Measurements from ENCODE around the gene CTSE.

The CTSE gene

DNA sequence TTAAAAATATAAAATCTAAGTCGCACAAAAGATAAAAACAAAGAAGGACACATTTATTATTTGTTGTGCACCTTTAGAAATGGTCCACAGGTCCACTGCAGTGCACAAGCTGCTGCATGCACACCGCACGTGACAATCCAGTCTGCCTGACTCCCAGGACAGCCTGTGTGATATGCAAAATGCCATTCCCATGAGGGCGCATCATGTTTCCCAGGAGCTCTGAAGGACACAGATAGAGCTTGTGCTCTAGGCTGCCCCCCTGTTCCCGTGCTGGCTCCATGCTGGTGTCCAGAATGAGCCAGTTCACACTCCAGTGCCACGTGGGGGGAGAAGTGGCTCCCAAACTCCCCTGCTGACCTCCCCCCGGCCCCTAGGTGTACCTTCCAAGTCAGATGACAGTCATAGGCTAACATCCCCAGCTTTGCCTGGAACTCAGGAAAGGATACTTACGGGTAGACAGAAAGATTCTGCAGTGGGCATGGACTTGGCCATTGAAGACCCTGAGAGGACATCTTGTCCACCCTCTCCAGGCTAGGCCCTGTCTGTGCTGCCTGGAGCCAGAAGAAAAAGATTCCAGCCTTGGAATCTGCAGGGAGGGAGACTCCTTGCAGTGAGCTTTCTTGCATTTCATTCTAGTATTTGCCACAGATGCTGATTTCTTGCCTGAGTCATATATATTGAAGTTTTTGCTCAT is 46.8 kb downstream of the CTSE start:
- H3K27me3 Mint-ChIP-seq = no peaks in the 10 kb centered on the region
- no peak for ATAC-seq (replicated peaks; ENCODE audit: extremely low read depth, poor library complexity, severe bottlenecking)
- H3K36me3 Mint-ChIP-seq (ENCODE audit: insufficient read depth) = peaks cover 3% of the 10 kb centered on the region
- no peak for DNase-seq (ENCODE audit: low spot score in 2 of 2)
- no peaks in the 10 kb centered on the region for H3K4me1 Mint-ChIP-seq
- no peak overlapping the region for H3K4me3 Mint-ChIP-seq
- H3K9me3 Mint-ChIP-seq = no peaks in the 10 kb centered on the region
- H3K27ac Mint-ChIP-seq (ENCODE audit: low read depth) = no peak overlapping the region

DNA sequence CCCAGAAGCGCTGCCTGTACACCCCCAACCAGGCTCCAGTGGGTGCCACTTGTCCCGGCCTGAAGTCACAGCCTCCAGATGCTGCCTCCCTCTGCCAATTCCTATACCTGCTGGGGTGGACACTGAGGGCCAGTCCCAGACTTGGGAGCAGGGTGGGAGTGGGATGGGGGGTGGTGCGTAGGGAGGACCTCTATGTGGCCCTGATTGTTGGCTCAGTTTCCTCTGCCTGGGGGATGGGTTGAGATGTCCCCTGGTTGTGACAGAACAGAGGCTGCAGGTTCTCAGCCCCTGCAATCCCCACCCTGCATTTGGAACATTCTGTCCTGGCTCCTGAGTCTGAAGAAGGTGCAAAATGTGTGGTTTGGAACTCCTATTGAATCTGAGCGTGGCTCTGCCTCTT is 47.7 kb downstream of the CTSE start:
- Mint-ChIP-seq H3K4me1 (no peaks in the 10 kb centered on the region), H3K27ac (ENCODE audit: low read depth) (no peak overlapping the region), H3K4me3 (no peak overlapping the region), H3K27me3 (no peaks in the 10 kb centered on the region), H3K36me3 (ENCODE audit: insufficient read depth) (peaks cover 3% of the 10 kb centered on the region), H3K9me3 (no peaks in the 10 kb centered on the region)
- DNase-seq (ENCODE audit: low spot score in 2 of 2) (no peak), ATAC-seq (replicated peaks; ENCODE audit: extremely low read depth, poor library complexity, severe bottlenecking) (no peak)

DNA sequence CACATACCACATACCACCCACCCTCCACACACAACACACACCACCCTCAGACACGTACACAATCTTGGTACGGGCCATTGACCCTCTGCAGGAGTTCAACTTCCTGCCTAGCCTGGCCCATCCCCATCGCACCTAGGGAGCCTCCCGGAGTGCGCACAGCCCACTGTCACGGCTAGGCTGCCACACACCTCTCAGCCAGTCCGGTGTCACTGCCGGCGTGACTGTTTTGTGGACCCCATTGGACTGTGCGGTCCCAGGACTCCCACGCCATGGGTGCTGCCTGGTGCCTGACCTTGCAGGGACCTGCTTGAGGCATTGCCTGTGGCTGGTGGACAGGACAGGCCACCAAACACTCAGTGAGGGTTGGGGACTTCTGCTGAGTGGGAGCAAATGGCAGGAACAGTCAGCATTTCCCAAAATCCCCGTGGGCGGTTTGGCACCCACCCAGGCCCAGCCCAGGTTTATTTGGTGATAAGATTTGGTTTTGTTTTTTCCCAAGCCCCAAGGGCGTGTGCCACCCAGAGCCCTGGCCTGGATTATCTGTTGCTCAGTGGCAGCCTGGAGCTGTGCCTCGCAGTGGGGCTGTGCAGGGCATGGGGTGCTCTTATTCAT is 48.2 kb downstream of the CTSE start:
- Mint-ChIP-seq H3K4me1 (no peaks in the 10 kb centered on the region), H3K9me3 (no peaks in the 10 kb centered on the region), H3K4me3 (no peak overlapping the region), H3K36me3 (ENCODE audit: insufficient read depth) (peaks cover 3% of the 10 kb centered on the region), H3K27ac (ENCODE audit: low read depth) (no peak overlapping the region), H3K27me3 (no peaks in the 10 kb centered on the region)
- DNase-seq (ENCODE audit: low spot score in 2 of 2) (no peak), ATAC-seq (replicated peaks; ENCODE audit: extremely low read depth, poor library complexity, severe bottlenecking) (no peak)

DNA sequence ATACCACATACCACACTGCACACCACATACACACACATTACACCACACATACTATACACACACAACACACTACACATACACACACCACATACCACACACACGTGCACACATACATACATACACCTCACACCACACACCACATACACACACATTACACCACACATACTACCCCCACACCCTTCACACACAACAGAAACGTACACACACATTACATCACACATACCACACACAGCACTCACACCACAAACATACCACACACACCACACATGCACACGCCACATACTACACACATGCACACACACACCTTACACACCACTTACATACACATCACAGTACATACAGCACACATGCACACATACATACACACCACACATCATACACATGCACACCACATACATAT is 49.0 kb downstream of the CTSE start:
- H3K36me3 Mint-ChIP-seq (ENCODE audit: insufficient read depth) = peaks cover 3% of the 10 kb centered on the region
- no peaks in the 10 kb centered on the region for H3K27me3 Mint-ChIP-seq
- H3K4me1 Mint-ChIP-seq = no peaks in the 10 kb centered on the region
- H3K4me3 Mint-ChIP-seq = no peak overlapping the region
- no peaks in the 10 kb centered on the region for H3K9me3 Mint-ChIP-seq
- H3K27ac Mint-ChIP-seq (ENCODE audit: low read depth) = no peak overlapping the region
- ATAC-seq (replicated peaks; ENCODE audit: extremely low read depth, poor library complexity, severe bottlenecking) (no peak), DNase-seq (ENCODE audit: low spot score in 2 of 2) (no peak)

DNA sequence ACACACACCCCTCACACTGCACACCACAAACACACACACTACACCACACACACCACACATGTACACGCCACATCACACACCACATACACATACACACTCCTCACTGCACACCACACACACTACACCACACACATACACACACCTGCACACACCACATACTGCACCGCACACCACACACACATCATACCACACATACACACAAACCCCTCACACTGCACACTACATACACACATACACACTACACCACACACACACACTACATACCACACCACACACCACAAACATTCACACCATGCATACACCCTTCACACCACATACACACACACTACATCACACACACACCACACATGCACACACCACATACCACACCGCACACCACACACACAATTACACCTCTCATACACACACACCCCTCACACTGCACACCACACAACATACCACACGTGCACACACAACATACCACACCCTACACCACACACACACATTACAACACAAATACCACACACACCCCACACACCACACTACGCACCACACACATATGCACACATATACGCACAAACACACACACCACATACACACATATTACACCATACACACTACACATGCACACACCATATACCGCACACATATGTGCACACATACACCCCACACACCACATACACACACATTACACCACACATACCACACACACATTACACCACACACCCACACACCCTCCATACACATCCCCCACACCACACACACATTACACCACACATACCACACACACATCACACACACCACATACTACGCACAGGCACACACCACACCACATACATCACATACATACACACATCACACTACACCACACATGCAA is 50.1 kb downstream of the CTSE start:
- no peak for DNase-seq (ENCODE audit: low spot score in 2 of 2)
- Mint-ChIP-seq H3K4me1 (no peaks in the 10 kb centered on the region), H3K4me3 (no peak overlapping the region), H3K36me3 (ENCODE audit: insufficient read depth) (peaks cover 3% of the 10 kb centered on the region), H3K27ac (ENCODE audit: low read depth) (no peak overlapping the region), H3K27me3 (no peaks in the 10 kb centered on the region), H3K9me3 (no peaks in the 10 kb centered on the region)
- ATAC-seq (replicated peaks; ENCODE audit: extremely low read depth, poor library complexity, severe bottlenecking) = no peak

DNA sequence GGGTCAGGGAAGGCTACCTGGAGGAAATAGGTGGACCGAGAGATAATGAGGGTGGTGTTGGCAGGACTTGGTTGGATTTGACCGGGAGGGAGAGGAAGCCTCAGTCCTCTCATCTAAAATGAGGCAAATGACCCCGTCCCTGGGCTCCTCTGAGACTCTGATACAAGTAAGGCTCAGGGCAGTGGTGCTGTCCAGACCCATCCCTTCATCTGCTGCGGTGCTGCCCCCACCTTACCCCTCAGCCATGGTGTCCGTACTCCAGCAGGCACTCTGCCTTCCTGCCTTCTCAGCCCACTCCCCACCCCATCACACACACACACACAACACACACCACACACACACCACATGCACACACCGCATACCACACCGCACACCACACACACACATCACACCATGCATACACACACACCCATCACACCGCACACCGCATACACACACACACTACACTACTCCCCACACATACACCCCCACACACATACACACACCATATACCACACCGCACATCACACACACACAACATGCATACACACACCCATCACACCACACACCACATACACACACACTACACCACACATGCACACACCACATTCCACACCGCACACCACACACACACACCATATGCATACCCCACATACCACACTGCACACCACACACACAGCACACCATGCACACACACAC is 51.1 kb downstream of the CTSE start:
- no peak overlapping the region for H3K27ac Mint-ChIP-seq (ENCODE audit: low read depth)
- ATAC-seq (replicated peaks; ENCODE audit: extremely low read depth, poor library complexity, severe bottlenecking) = no peak

DNA sequence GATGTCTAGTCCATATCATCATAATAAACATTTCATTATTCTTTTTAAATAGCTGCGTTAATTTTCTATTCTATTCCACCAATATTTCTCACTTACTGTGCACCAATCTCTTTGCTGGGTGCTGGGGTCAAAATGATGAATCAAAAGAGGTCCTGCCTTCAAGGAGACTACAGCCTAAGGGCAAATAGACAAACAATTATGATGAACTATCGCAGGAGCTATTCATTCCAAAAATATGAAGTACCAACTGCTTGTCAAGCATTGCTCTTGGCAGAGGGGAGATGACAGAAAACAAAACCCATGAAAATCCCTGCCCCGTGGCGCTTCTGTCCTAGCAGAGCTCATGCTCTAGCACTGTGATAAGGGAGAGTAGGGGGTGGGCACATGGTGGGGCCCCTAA is 51.6 kb downstream of the CTSE start:
- Mint-ChIP-seq H3K9me3 (no peaks in the 10 kb centered on the region), H3K27ac (ENCODE audit: low read depth) (no peak overlapping the region), H3K27me3 (no peaks in the 10 kb centered on the region), H3K36me3 (ENCODE audit: insufficient read depth) (peaks cover 3% of the 10 kb centered on the region), H3K4me3 (no peak overlapping the region), H3K4me1 (no peaks in the 10 kb centered on the region)
- ATAC-seq (replicated peaks; ENCODE audit: extremely low read depth, poor library complexity, severe bottlenecking) = no peak
- DNase-seq (ENCODE audit: low spot score in 2 of 2) = no peak

More for the DNA sequence above, 51.1 kb downstream of the CTSE start:
- no peak for DNase-seq (ENCODE audit: low spot score in 2 of 2)
- Mint-ChIP-seq H3K36me3 (ENCODE audit: insufficient read depth) (peaks cover 3% of the 10 kb centered on the region), H3K27me3 (no peaks in the 10 kb centered on the region), H3K9me3 (no peaks in the 10 kb centered on the region), H3K4me3 (no peak overlapping the region), H3K4me1 (no peaks in the 10 kb centered on the region)

DNA sequence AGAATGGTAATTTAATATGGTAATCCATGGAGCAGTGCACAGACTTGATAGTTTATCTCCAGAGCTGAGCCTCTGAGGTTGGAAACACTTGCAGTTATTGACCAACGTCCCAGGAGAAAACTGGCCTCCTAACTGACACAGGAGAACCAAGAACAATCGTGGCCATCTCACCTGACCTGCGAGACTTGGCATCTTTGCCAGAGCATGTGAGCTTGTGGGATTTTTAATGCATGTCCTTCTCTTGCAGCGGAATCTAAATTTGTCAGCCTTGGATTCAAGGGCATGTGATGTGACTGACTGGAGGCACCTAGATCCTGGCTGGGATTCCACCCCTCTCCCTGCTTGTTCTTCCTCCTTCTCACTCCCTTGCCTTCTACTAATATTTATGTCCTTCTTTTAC is 52.6 kb downstream of the CTSE start:
- ATAC-seq (replicated peaks; ENCODE audit: extremely low read depth, poor library complexity, severe bottlenecking) (no peak), DNase-seq (ENCODE audit: low spot score in 2 of 2) (no peak)
- Mint-ChIP-seq H3K27ac (ENCODE audit: low read depth) (no peak overlapping the region), H3K27me3 (no peaks in the 10 kb centered on the region), H3K36me3 (ENCODE audit: insufficient read depth) (peaks cover 1% of the 10 kb centered on the region), H3K9me3 (no peaks in the 10 kb centered on the region), H3K4me1 (no peaks in the 10 kb centered on the region), H3K4me3 (no peak overlapping the region)

DNA sequence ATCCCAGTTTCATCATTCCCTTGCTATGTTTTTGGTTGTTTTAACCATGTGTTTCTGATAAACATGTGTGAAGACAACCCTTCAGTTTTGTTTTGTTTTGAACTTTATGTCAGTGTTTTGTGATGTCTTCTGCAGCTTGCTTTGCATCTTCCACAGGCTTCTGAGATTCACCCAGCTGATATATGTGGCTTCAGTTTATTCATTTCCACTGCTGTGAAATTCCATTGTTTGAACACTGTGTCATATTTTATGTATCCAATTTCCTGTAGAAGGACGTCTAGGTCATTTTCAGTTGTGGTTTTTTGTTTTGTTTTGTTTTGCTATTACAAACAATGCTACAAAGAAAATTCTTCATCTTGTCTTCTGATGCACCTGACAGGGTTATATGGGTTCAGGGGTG is 53.2 kb downstream of the CTSE start:
- Mint-ChIP-seq H3K4me1 (no peaks in the 10 kb centered on the region), H3K36me3 (ENCODE audit: insufficient read depth) (peaks cover 1% of the 10 kb centered on the region), H3K27ac (ENCODE audit: low read depth) (no peak overlapping the region), H3K9me3 (no peaks in the 10 kb centered on the region), H3K4me3 (no peak overlapping the region), H3K27me3 (no peaks in the 10 kb centered on the region)
- no peak for ATAC-seq (replicated peaks; ENCODE audit: extremely low read depth, poor library complexity, severe bottlenecking)
- DNase-seq (ENCODE audit: low spot score in 2 of 2) = no peak

DNA sequence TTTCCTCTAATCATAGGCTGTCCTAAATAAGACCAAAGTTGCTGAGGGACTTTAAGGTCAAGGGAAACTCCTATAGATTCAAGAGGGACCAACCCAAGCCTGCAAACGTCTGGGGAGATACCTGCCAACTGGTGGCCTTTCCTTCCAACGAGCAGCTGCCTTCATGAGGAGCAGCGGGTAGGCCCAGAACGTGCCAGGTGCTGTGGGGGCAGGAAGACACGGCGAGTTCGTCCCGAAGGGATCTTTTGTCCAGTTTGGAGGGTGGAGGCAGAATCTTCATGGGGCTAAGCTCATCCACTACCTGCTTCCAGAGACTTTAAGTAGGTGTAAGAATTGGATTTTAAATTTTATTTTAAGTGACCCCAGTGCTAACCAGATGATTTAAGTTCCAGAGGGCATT is 54.5 kb downstream of the CTSE start:
- H3K9me3 Mint-ChIP-seq = no peaks in the 10 kb centered on the region
- no peak overlapping the region for H3K4me3 Mint-ChIP-seq
- H3K4me1 Mint-ChIP-seq = no peaks in the 10 kb centered on the region
- ATAC-seq (replicated peaks; ENCODE audit: extremely low read depth, poor library complexity, severe bottlenecking) = no peak
- peaks cover 1% of the 10 kb centered on the region for H3K36me3 Mint-ChIP-seq (ENCODE audit: insufficient read depth)
- no peak for DNase-seq (ENCODE audit: low spot score in 2 of 2)
- H3K27me3 Mint-ChIP-seq = no peaks in the 10 kb centered on the region
- no peak overlapping the region for H3K27ac Mint-ChIP-seq (ENCODE audit: low read depth)

DNA sequence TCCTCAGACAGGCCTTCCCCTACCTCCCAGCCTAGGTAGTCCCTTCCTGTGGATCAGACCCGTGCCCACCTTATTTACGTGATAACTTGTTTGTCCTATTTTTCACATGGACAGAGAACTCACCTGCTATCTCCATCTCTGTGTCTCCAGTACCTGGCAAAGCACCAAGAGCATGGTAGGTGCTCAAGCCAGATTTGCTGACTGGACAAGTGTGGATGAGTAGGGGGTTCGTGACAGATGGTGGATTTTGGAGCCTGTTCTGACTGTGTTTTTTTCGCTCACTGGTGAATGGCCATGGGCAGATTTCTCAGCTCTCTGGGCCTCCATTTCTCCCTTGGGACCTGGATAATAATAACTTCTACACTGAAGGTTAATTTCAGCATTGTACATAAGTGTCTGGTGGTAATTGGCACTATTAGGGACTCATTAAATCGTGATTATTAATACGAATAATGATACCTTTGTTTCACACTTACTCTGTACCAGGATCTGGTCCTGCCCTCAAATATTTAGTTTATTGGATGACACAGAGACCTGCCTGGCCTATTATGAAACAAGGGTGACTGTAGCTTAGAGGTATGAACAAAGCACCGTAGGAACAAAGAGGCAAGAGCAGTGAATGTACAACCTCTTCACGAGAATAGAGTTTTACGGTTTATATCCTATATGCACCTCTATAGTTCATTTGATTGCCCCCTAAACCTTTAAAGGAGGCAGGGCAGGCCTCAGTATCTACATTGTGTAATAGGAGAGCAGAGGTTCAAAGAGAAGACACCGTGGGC is 56.0 kb downstream of the CTSE start:
- no peak overlapping the region for H3K27ac Mint-ChIP-seq (ENCODE audit: low read depth)
- peaks cover 14% of the 10 kb centered on the region for H3K27me3 Mint-ChIP-seq
- H3K36me3 Mint-ChIP-seq (ENCODE audit: insufficient read depth) = no peaks in the 10 kb centered on the region
- DNase-seq (ENCODE audit: low spot score in 2 of 2) = no peak
- no peaks in the 10 kb centered on the region for H3K9me3 Mint-ChIP-seq
- ATAC-seq (replicated peaks; ENCODE audit: extremely low read depth, poor library complexity, severe bottlenecking) = no peak
- H3K4me3 Mint-ChIP-seq = no peak overlapping the region
- no peaks in the 10 kb centered on the region for H3K4me1 Mint-ChIP-seq

Data from central memory CD8-positive, alpha-beta T cell (primary cell).